Activated T-cell treated with anti-CD3 and anti-CD28 coated beads, Interleukin-2, amount 50 U/mL, for 4 hours (primary cell): ENCODE measurements around the gene TCF19. TPM values are rescaled to one million over a fixed set of nuclear protein-coding genes. Genes with fewer than 3 reads are reported as not detected.
"Not testable (repeated sequence)": the region's sequence is repeated elsewhere in the genome, so short reads cannot be mapped to it uniquely, and the experiment has no call there.

Source experiments
- ATAC-seq, 2 donors: fragments of 200-7000 bp; cut with Tn5 transposase; one replicate each; pipeline ENCODE4 v1.10.0; 2021
- DNase-seq: peaks from one replicate; pipeline ENCODE4 v3.0.0-alpha.2; 2020
- H3K27me3 Mint-ChIP-seq: one replicate; pipeline ENCODE4 v1.8.0; 2021; ENCODE audit warnings: low read depth, mixed read lengths
- H3K36me3 Mint-ChIP-seq: one replicate; pipeline ENCODE4 v1.8.0; 2022; ENCODE audit warnings: mixed read lengths; ENCODE audit not compliant: insufficient read depth
- H3K4me1 Mint-ChIP-seq: one replicate; pipeline ENCODE4 v1.8.0; 2021; ENCODE audit warnings: low read depth, mixed read lengths
- H3K4me3 Mint-ChIP-seq: one replicate; pipeline ENCODE4 v1.8.0; 2021; ENCODE audit warnings: mild to moderate bottlenecking, moderate library complexity, mixed read lengths
- H3K9me3 Mint-ChIP-seq: one replicate; pipeline ENCODE4 v1.8.0; 2021; ENCODE audit warnings: mixed read lengths
- total RNA-seq, 3 donors: library from RNA; stranded (reverse); gene quantifications; one replicate each; pipeline ENCODE4 v1.2.1, GENCODE V29; 2021

TCF19 gene
- total RNA-seq, 3 donors from 2014 or later = 28.8 to 31.1 (median 30.8) TPM

DNA sequence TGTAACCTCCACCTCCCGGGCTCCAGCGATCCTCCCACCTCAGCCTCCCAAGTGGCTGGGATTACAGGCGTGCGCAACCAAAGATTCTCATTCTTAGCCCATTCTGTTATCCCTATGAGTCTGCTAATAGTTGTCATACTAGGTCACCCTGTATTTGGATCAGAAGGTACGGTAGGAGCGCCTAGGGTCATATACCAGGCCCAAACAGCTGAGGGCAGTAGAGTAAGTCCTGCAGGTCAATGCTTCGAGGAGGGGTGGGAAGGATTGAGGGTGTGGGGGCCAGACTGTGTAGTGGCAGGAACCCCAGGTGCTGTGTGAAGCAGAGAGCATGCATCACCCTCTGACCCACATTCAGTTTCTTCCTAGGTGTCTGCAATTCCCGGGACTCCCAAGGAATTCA is 34.8 kb downstream of the TCF19 start:
- peaks cover 10% of the 10 kb centered on the region for H3K36me3 Mint-ChIP-seq
- H3K4me1 Mint-ChIP-seq = peaks cover 28% of the 10 kb centered on the region
- H3K4me3 Mint-ChIP-seq = no peak overlapping the region
- DNase-seq (no peak), ATAC-seq (no peak)
- no peaks in the 10 kb centered on the region for H3K27me3 Mint-ChIP-seq
- no peaks in the 10 kb centered on the region for H3K9me3 Mint-ChIP-seq

DNA sequence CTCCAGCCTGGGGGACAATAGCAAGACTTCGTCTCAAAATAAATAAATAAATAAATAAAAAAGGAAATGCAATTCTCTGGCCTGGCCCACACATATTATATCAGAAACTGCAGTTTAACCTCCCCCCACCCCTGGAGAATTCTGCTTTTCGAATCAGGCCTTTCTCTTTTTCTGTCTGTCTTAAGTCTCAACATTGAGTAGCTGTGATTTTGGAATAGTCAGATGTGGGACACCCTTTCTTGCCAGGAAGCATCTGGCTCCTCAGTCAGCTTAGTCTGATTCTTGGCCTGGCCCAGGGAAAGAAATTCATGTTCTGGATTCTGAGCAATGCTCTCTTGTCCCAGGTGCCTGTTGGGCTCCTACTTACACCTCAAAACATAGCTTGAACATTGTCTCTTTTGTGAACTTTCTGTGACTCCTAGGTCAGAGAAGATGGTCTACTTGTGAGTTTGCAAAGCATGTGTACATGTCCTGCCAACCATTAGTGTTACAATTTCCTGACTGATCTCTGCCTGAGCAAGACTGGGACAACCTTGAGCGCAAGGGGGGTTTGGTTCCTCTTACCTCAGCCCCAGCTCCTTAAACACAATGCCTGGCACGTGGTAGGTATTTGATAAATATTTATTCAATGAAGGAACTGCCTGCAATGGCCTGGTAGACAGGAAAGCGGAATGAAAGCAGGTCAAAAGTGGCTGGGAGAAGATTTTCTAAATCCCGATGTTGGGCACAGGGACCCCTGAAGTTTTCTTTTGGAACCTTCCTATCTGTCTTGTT is 35.9 kb downstream of the TCF19 start:
- peaks cover 37% of the 10 kb centered on the region for H3K4me1 Mint-ChIP-seq
- no peak overlapping the region for H3K4me3 Mint-ChIP-seq
- no peak for ATAC-seq
- peaks cover 10% of the 10 kb centered on the region for H3K36me3 Mint-ChIP-seq
- no peaks in the 10 kb centered on the region for H3K27me3 Mint-ChIP-seq
- no peak for DNase-seq
- H3K9me3 Mint-ChIP-seq = no peaks in the 10 kb centered on the region

DNA sequence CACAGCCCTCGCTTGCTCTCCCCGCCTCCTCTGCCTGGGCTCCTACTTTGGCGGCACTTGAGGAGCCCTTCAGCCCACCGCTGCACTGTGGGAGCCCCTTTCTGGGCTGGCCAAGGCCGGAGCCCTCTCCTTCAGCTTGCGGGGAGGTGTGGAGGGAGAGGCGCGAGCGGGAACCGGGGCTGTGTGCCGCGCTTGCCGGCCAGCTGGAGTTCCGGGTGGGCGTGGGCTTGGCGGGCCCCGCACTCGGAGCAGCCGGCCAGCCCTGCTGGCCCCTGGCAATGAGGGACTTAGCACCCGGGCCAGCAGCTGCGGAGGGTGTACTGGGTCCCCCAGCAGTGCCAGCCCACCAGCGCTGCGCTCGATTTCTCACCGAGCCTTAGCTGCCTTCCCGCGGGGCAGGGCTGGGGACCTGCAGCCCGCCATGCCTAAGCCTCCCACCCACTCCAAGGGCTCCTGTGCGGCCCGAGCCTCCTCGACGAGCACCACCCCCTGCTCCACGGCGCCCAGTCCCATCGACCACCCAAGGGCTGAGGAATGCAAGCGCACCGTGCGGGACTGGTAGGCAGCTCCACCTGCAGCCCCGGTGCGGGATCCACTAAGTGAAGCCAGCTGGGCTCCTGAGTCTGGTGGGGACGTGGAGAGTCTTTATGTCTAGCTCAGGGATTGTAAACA is 37.1 kb downstream of the TCF19 start:
- Mint-ChIP-seq H3K36me3 (peaks cover 10% of the 10 kb centered on the region), H3K4me1 (peaks cover 47% of the 10 kb centered on the region)
- H3K27me3 Mint-ChIP-seq, ATAC-seq, H3K4me3 Mint-ChIP-seq, H3K9me3 Mint-ChIP-seq, DNase-seq: not testable (repeated sequence)

DNA sequence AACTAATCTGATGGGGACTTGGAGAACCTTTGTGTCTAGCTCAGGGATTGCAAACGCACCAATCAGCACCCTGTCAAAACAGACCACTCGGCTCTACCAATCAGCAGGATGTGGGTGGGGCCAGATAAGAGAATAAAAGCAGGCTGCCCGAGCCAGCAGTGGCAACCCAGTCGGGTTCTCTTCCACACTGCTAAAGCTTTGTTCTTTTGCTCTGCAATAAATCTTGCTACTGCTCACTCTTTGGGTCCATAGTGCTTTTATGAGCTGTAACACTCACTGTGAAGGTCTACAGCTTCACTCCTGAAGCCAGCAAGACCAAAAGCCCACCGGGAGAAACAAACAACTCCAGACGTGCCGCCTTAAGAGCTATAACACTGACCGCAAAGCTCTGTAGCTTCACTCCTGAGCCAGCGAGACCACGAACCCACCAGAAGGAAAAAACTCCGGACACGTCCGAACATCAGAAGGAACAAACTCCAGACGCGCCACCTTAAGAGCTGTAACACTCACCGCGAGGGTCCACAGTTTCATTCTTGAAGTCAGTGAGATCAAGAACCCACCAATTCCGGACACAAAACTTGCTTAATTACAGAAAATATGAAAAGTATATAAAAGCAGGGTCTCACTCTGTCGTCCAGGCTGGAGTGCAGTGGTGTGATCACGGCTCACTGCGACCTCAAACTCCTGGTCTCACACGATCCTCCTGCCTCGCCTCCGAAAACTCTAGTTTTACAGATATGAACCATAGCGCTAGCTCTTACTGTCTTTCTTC is 38.0 kb downstream of the TCF19 start:
- peaks cover 54% of the 10 kb centered on the region for H3K4me1 Mint-ChIP-seq
- not testable (repeated sequence) for DNase-seq, ATAC-seq, H3K27me3 Mint-ChIP-seq, H3K9me3 Mint-ChIP-seq
- peaks cover 15% of the 10 kb centered on the region for H3K36me3 Mint-ChIP-seq
- H3K4me3 Mint-ChIP-seq = peak overlapping the region; percentile 81

DNA sequence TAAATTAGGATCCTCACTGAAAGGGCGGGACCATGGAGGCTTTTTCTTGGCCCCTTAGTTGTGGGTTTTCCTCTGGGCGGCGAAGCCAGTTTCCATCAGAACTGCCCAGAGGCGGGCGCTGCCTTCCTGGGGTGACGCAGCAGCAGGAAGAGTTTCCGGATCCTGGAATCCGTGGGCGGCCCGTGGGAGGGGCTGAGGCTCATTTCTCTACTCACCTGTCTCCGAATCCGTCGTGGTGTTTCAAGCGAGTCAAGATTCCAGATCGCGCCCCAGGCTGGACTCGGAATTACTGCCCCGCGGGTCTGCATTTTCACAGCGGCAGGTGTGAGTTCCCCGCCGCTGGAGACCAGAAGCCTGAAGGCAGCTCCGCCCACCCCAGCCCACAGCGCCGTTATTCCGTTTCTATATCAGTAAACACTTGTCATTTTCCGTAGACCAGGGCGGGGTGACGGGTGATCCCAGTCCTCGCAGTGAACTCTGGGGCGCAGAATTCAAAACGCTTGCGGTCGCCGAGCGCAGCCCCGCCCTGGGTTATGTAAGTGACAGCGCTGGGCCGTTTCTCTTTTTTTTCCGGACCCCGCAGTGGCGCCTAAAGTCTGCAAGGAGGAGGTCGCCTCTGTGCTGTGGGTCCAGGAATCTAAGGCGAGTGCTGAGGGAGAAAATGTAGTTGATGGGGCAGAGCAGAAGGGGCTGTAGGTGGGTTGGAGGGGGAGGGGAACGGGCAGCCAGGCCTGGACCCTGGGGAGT is 39.3 kb downstream of the TCF19 start:
- DNase-seq = peak; percentile 89
- no peaks in the 10 kb centered on the region for H3K9me3 Mint-ChIP-seq
- peaks cover 15% of the 10 kb centered on the region for H3K36me3 Mint-ChIP-seq
- peak; percentile 76 to 80 for ATAC-seq
- peaks cover 64% of the 10 kb centered on the region for H3K4me1 Mint-ChIP-seq
- peak overlapping the region; percentile 81 for H3K4me3 Mint-ChIP-seq
- H3K27me3 Mint-ChIP-seq = no peaks in the 10 kb centered on the region

DNA sequence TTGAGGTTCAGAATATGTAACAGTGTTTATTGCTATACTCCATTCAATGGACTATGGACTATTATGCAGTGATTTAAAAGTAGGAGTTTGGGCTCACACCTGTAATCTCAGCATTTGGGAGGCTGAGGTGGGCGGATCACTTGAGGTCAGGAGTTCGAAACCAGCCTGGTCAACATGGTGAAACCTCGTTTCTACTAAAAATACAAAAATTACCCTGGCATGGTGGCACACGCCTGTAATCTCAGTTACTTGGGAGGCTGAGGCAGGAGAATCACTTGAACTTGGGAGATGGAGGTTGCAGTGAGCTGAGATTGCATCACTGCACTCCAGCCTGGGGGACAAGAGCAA is 40.7 kb downstream of the TCF19 start:
- not testable (repeated sequence) for H3K27me3 Mint-ChIP-seq, ATAC-seq, H3K9me3 Mint-ChIP-seq, DNase-seq
- H3K4me3 Mint-ChIP-seq = peak overlapping the region; percentile 81
- H3K36me3 Mint-ChIP-seq = peaks cover 14% of the 10 kb centered on the region
- H3K4me1 Mint-ChIP-seq = peaks cover 76% of the 10 kb centered on the region

DNA sequence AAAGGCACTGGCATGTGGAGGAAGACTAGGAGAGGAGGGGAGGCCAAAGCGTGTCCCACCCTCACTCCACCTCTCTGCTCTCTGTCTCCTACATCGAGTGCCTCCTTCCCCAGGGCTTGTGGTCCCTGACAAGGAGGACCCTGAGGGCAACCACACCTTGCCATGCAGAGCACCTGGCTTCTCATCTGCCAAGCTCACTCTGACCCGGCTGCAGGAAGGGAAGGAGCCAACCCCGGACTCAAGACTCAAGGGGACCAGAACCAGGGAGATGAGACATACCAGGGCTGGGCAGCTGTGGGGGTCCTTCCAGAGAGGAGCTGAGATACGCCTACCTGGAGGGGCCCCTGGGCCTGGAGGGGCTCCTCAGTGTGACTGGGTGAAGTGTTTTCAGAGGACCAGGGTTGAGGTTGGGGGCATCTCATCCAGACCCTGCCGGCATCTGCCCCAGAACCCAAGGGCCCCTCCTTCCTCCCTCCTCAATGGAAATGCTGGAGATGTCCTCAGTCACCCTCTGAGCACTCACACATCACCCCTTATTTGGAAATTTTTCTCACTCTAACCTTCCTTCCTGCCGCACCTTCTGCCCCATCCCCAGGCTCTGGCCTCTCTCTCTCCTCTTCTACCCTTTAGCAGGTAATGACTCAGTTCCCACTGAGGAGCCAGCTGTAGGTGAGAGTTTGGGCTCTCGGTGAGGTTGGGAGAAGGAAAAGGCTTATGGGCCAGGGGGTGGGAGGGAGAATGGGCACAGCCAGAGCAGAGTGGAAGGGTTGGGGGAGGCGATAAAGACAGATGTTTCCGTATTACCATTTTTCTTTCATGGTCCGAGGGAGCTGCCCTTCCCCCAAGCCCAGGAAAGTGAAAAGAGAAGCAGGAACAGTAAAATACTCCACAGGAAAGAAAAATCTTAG is 44.1 kb downstream of the TCF19 start:
- Mint-ChIP-seq H3K9me3 (no peaks in the 10 kb centered on the region), H3K4me3 (peak overlapping the region; percentile 84), H3K27me3 (no peaks in the 10 kb centered on the region), H3K36me3 (peaks cover 4% of the 10 kb centered on the region), H3K4me1 (peaks cover 67% of the 10 kb centered on the region)
- DNase-seq (no peak), ATAC-seq (no peak)

DNA sequence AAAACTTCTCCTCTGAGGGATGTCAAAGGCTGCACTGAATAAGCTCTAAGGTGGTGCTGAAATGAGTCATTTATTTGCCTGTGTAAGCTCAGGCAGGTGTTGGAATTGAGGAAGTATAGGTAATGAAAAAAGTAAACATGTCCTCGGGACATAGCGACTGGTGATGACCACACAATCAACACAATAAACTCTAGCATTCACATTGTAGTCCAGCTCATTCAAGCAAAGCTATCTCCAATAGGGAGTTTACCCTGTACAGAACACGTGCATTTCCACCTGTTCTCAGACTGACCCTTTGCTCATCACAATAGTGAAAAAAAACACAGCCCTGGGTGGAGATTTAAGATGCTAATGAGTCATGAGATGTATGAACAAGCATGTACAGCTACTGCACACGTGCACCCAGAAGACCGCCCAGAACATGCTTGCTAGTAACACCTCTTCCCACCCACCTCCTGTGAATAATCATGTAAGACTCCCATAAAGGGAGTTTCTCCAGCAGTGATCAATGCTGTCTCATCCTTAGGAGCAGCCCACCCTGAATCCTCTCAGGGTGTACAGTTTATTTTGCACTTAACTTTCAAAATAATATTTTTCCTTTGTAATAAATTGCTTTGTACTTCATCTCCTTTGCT is 45.1 kb downstream of the TCF19 start:
- Mint-ChIP-seq H3K36me3 (peaks cover 4% of the 10 kb centered on the region), H3K9me3 (no peaks in the 10 kb centered on the region), H3K4me1 (peaks cover 69% of the 10 kb centered on the region), H3K27me3 (no peaks in the 10 kb centered on the region), H3K4me3 (peak overlapping the region; percentile 84)
- ATAC-seq = peak; percentile 83 to 86
- peak; percentile 52 for DNase-seq

DNA sequence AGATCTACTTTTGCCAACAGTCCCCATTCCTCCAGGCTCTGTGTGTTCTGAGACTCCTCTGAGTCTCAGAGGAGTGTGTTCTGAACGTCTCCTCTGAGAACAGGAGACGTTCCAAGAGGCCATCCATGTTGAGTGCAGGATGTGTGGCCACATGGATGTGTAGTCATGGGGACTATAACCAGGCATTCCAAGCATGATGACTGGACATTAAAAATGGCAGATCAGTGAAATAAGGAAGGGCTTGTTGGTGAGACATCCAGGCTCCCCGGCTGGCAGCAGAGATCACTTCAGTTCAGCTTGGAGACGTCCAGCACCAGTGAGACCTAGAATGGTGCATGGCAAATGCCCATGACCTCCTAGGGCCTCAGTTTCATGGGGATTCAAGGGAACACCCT is 46.4 kb downstream of the TCF19 start:
- ATAC-seq (no peak), DNase-seq (no peak)
- Mint-ChIP-seq H3K9me3 (no peaks in the 10 kb centered on the region), H3K36me3 (peaks cover 4% of the 10 kb centered on the region), H3K27me3 (no peaks in the 10 kb centered on the region), H3K4me3 (peak overlapping the region; percentile 84), H3K4me1 (peaks cover 56% of the 10 kb centered on the region)

DNA sequence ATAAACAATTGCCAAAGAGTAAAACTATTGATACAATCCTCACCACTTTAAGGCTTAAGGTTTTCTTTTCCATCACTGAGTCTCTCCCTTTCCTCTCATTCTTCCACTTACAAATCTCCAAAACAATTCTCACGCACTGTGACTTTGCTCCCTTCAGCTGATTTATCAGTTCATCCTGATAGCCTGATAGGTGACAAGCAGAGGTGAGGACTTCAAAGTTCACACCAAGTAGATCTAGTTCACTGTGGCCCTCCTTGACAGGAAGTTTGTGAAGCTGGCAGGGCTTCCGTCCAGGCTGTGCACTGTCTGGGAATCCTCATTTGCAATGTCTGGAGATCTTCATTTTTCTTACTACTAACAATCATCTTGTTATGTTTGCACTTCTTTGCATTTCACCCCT is 47.2 kb downstream of the TCF19 start:
- Mint-ChIP-seq H3K36me3 (peaks cover 4% of the 10 kb centered on the region), H3K4me1 (peaks cover 49% of the 10 kb centered on the region), H3K9me3 (no peaks in the 10 kb centered on the region), H3K27me3 (no peaks in the 10 kb centered on the region), H3K4me3 (no peak overlapping the region)
- DNase-seq = no peak
- ATAC-seq = no peak

DNA sequence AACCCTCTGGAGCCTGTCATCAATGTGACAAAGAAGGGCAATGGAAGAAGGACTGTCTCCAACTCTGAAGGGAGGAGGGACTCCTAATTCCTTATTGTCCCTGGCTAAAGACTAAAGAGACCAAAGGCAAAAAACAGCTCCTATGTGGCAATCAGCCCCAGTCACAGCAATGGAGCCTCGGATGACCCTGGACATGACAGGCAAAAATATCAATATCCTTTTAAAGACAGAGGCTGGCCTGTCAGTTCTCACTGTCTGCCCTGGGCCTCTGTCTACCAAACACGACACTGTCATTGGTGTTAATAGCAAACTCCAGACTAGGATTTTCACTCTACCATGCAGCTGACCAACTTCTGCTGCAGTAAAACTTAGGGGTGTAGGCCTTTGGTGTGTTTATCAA is 50.1 kb downstream of the TCF19 start:
- Mint-ChIP-seq H3K36me3 (no peaks in the 10 kb centered on the region), H3K9me3 (no peaks in the 10 kb centered on the region), H3K4me3 (no peak overlapping the region), H3K27me3 (no peaks in the 10 kb centered on the region), H3K4me1 (peaks cover 24% of the 10 kb centered on the region)
- DNase-seq = no peak
- no peak for ATAC-seq

DNA sequence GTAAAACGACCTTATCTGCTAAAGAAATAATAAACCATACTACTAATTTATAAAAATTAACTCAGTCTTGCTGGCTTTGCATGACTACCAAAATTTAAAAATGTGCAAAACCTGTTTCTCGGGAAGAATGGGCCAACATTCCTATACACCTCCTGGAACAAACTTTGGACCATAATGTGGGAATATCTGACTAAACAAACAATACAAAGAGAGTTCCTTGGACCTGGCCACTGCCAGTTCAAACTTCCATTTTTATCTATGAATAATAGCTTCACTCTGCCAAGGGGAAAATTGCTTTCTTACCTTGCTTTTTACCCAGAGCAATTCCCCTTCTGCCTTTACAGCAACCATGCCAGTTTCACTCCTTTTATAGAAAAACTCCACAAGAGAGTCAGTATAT is 50.7 kb downstream of the TCF19 start:
- Mint-ChIP-seq H3K9me3 (no peaks in the 10 kb centered on the region), H3K36me3 (no peaks in the 10 kb centered on the region), H3K27me3 (no peaks in the 10 kb centered on the region), H3K4me1 (peaks cover 19% of the 10 kb centered on the region), H3K4me3 (no peak overlapping the region)
- no peak for ATAC-seq
- DNase-seq = no peak

DNA sequence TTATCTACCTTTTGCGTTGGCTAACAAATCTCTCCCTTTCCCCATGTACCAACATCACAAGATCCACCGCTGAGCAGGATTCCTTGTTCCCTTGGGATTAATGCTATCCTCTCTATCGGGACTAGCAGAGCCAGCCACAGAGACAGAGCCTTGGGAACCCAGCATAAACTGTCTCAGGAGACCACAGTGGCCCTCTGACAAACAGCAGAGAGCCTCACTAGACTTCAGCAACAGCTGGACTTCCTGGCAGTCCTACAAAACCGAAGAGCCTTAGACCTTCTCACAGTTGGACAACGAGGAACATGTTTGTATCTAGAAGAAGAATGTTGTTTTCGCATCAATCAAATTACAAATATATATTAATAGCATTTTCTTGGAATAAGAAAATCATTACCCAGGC is 51.7 kb downstream of the TCF19 start:
- no peaks in the 10 kb centered on the region for H3K9me3 Mint-ChIP-seq
- peaks cover 10% of the 10 kb centered on the region for H3K4me1 Mint-ChIP-seq
- ATAC-seq (no peak), DNase-seq (no peak)
- H3K4me3 Mint-ChIP-seq = no peak overlapping the region
- no peaks in the 10 kb centered on the region for H3K27me3 Mint-ChIP-seq
- H3K36me3 Mint-ChIP-seq = no peaks in the 10 kb centered on the region
